Transverse colon (tissue), 4 donors: ENCODE measurements around the gene MAP3K7. TPM values are rescaled to one million over a fixed set of nuclear protein-coding genes. Genes with fewer than 3 reads are reported as not detected.

Experiments
- DNase-seq: peaks from one replicate; pipeline ENCODE4 v3.0.0-alpha.2; 2019
- H3K27ac ChIP-seq, 4 donors: fragments of 200-600 bp; sonication (generic); 2 replicates each; pipeline ENCODE4 v1.5.1; 2016 to 2018; ENCODE audit warnings: inconsistent platforms in 4 of 4
- H3K27me3 ChIP-seq: fragments of 200-600 bp; sonication (generic); 2 replicates; pipeline ENCODE4 v1.5.1; 2017; ENCODE audit warnings: inconsistent platforms
- H3K36me3 ChIP-seq, 4 donors: fragments of 200-600 bp; sonication (generic); 2 replicates each; pipeline ENCODE4 v1.5.1; 2017 to 2019; ENCODE audit warnings: inconsistent platforms in 4 of 4
- H3K4me1 ChIP-seq, 4 donors: fragments of 200-600 bp; sonication (generic); 2 replicates each; pipeline ENCODE4 v1.5.1; 2017 to 2020; ENCODE audit warnings: inconsistent platforms in 4 of 4
- H3K4me3 ChIP-seq, 4 donors: fragments of 200-600 bp; sonication (generic); 1 replicate in 1 of 4; 2 replicates in 3 of 4; pipeline versions ENCODE4 v1.5.1 to v1.6.1; 2017 to 2019; ENCODE audit warnings: inconsistent platforms in 4 of 4
- H3K9me3 ChIP-seq, 2 donors: fragments of 200-600 bp; sonication (generic); 2 replicates each; pipeline ENCODE4 v1.5.1; 2017 to 2019; ENCODE audit warnings: inconsistent platforms in 2 of 2
- CTCF ChIP-seq, 5 experiments: fragments of 200-600 bp in 3 of 5; fragments of 450-650 bp in 2 of 5; sonication (generic) in 3 of 5; IDR thresholded peaks; 1 replicate in 2 of 5; 2 replicates in 3 of 5; pipeline ENCODE4 v1.5.1; 2016 to 2017; ENCODE audit warnings: antibody characterized with exemption in 5 of 5, inconsistent platforms in 3 of 5, mild to moderate bottlenecking in 2 of 5, moderate library complexity in 1 of 5
- EP300 ChIP-seq: sonication (generic); formaldehyde crosslinking; IDR thresholded peaks from one replicate; pipeline ENCODE4 v1.6.1; 2017; ENCODE audit warnings: antibody characterized with exemption, low read depth
- POLR2A ChIP-seq: fragments of 450-650 bp; IDR thresholded peaks from one replicate; pipeline ENCODE4 v1.6.1; 2016; ENCODE audit warnings: antibody characterized with exemption, mild to moderate bottlenecking, moderate library complexity
- POLR2AphosphoS5 ChIP-seq, 3 donors: sonication (generic); formaldehyde crosslinking; IDR thresholded peaks; one replicate each; pipeline ENCODE4 v1.6.1; 2016; ENCODE audit warnings: antibody characterized with exemption in 3 of 3
- WGBS, 2 donors: methylation state at CpG; one replicate each; pipeline ENCODE4 v1.1.5; 2018; ENCODE audit warnings: low coverage in 1 of 2; 5-methylcytosine and 5-hydroxymethylcytosine counted together
- in situ Hi-C, 4 donors: fragments of 200-750 bp; cut with MboI; loops; one replicate each; pipeline versions ENCODE4 v1.15.0 to v1.15.1; 2017; ENCODE audit warnings: low sequenced_read_pairs in 3 of 4, low pct_ligation_motif_present in 1 of 4, low pct_unique_long_range_greater_than_20kb in 1 of 4
- intact Hi-C: fragments of 100-400 bp; cut with DNase I; formaldehyde crosslinking; loops from one replicate; pipeline ENCODE4 v1.15.1; 2023; ENCODE audit warnings: low total_unique reads
- total RNA-seq, 4 donors: library from RNA; depleted of rRNA; stranded (reverse); fragments of >200 nt; gene quantifications; one replicate each; pipeline ENCODE4 v1.1.0, GENCODE V29; 2016

MAP3K7 gene
- total RNA-seq, 4 donors from 2014 or later = 19.3 to 37.6 (median 28.5) TPM

GRCh38 chr6:90514496-90514895 is 72.4 kb downstream of the MAP3K7 start:
- H3K27me3 ChIP-seq = no peaks in the 10 kb centered on the region
- H3K4me1 ChIP-seq = no peaks in the 10 kb centered on the region
- WGBS, 2 donors = 69 to 82% methylated on average over 3 of the region's 3 CpGs
- intact Hi-C loops (no loop called here), in situ Hi-C loops (no loop called here)
- no peak overlapping the region for H3K27ac ChIP-seq
- no peaks in the 10 kb centered on the region for H3K9me3 ChIP-seq
- DNase-seq = no peak
- H3K36me3 ChIP-seq = peaks cover 0 to 52% (median 19%) of the 10 kb centered on the region in 4 donors
- no peak overlapping the region for H3K4me3 ChIP-seq
- TF ChIP-seq EP300 (no peak), POLR2A (no peak), POLR2AphosphoS5 (IDR thresholded peaks at IDR 0.05) (no peak), CTCF (IDR thresholded peaks at IDR 0.05) (no peak)

GRCh38 chr6:90508753-90509152 is 78.1 kb downstream of the MAP3K7 start:
- Histone ChIP-seq H3K27me3 (no peaks in the 10 kb centered on the region), H3K4me1 (no peaks in the 10 kb centered on the region), H3K36me3 (peaks cover 0 to 9% (median 0%) of the 10 kb centered on the region in 4 donors), H3K9me3 (no peaks in the 10 kb centered on the region), H3K4me3 (no peak overlapping the region), H3K27ac (no peak overlapping the region)
- in situ Hi-C loops (no loop called here), intact Hi-C loops (no loop called here)
- TF ChIP-seq POLR2A (no peak), EP300 (no peak), POLR2AphosphoS5 (IDR thresholded peaks at IDR 0.05) (no peak), CTCF (IDR thresholded peaks at IDR 0.05) (no peak)
- 80 to 94% methylated on average over 1 to 5 of the region's 5 CpGs for WGBS, 2 donors
- no peak for DNase-seq

GRCh38 chr6:90502866-90503407 is 83.9 kb downstream of the MAP3K7 start:
- H3K27me3 ChIP-seq = no peaks in the 10 kb centered on the region
- no peak for TF ChIP-seq EP300
- TF ChIP-seq POLR2A = no peak
- no peak for TF ChIP-seq POLR2AphosphoS5 (IDR thresholded peaks at IDR 0.05)
- TF ChIP-seq CTCF (IDR thresholded peaks at IDR 0.05) = no peak
- no peak overlapping the region for H3K4me3 ChIP-seq
- H3K4me1 ChIP-seq = peaks cover 0 to 5% (median 0%) of the 10 kb centered on the region in 4 donors
- no peak for DNase-seq
- in situ Hi-C loops (no loop called here), intact Hi-C loops (no loop called here)
- no peaks in the 10 kb centered on the region for H3K36me3 ChIP-seq
- no peaks in the 10 kb centered on the region for H3K9me3 ChIP-seq
- WGBS, 2 donors = 49 to 70% methylated on average over 3 of the region's 3 CpGs
- H3K27ac ChIP-seq = no peak overlapping the region

- H3K27ac ChIP-seq = no peak overlapping the region
- TF ChIP-seq POLR2A (no peak), POLR2AphosphoS5 (IDR thresholded peaks at IDR 0.05) (no peak), EP300 (no peak), CTCF (IDR thresholded peaks at IDR 0.05) (no peak)
- H3K4me3 ChIP-seq = no peak overlapping the region
- no peaks in the 10 kb centered on the region for H3K27me3 ChIP-seq
- in situ Hi-C loops = no loop called here
- H3K36me3 ChIP-seq = no peaks in the 10 kb centered on the region
- 85 to 90% methylated on average over 3 of the region's 3 CpGs for WGBS, 2 donors
- H3K4me1 ChIP-seq = peaks cover 0 to 5% (median 0%) of the 10 kb centered on the region in 4 donors
- DNase-seq = no peak
- no peaks in the 10 kb centered on the region for H3K9me3 ChIP-seq
- intact Hi-C loops = no loop called here
Measured at GRCh38 chr6:90502381-90502780, 84.5 kb downstream of the MAP3K7 start.
